ENCODE results near the gene SIX3.

SIX3 gene

GRCh38 chr2:44941551-44942234, at the start of gene SIX3:
Gene SIX3, plus strand, starts transcription at chr2:44941702. Its CDS starts 403 bp downstream, at chr2:44942105.
- no peak for DNase-seq (ENCODE audit: low read depth)

- no peak for DNase-seq (ENCODE audit: low read depth)
Measured at GRCh38 chr2:44894058-44894457, 47.4 kb upstream of the SIX3 start.

- DNase-seq (ENCODE audit: low read depth) = no peak
Measured at GRCh38 chr2:44895061-44895460, 46.4 kb upstream of the SIX3 start.

GRCh38 chr2:44897406-44897805, 44.1 kb upstream of the SIX3 start:
- DNase-seq (ENCODE audit: low read depth) = no peak

- DNase-seq (ENCODE audit: low read depth) = no peak
Measured at GRCh38 chr2:44902217-44903137, 39.0 kb upstream of the SIX3 start.

GRCh38 chr2:44904578-44904977, 36.9 kb upstream of the SIX3 start:
- DNase-seq (ENCODE audit: low read depth) = no peak

GRCh38 chr2:44906972-44907371, 34.5 kb upstream of the SIX3 start:
- DNase-seq (ENCODE audit: low read depth) = no peak

GRCh38 chr2:44909831-44910230, 31.7 kb upstream of the SIX3 start:
- no peak for DNase-seq (ENCODE audit: low read depth)

- DNase-seq (ENCODE audit: low read depth) = peak; percentile 81
Measured at GRCh38 chr2:44912660-44913059, 28.8 kb upstream of the SIX3 start.

GRCh38 chr2:44916291-44916690, 25.2 kb upstream of the SIX3 start:
- no peak for DNase-seq (ENCODE audit: low read depth)

GRCh38 chr2:44918095-44918775, 23.3 kb upstream of the SIX3 start:
- DNase-seq (ENCODE audit: low read depth) = peak; percentile 45

- DNase-seq (ENCODE audit: low read depth) = no peak
Measured at GRCh38 chr2:44920751-44921150, 20.8 kb upstream of the SIX3 start.

GRCh38 chr2:44922776-44923175, 18.7 kb upstream of the SIX3 start:
- no peak for DNase-seq (ENCODE audit: low read depth)

- DNase-seq (ENCODE audit: low read depth) = no peak
Measured at GRCh38 chr2:44925561-44926136, 15.9 kb upstream of the SIX3 start.

- DNase-seq (ENCODE audit: low read depth) = no peak
Measured at GRCh38 chr2:44926957-44927356, 14.5 kb upstream of the SIX3 start.

GRCh38 chr2:44927985-44928482, 13.5 kb upstream of the SIX3 start:
- no peak for DNase-seq (ENCODE audit: low read depth)

GRCh38 chr2:44928483-44929158, 12.9 kb upstream of the SIX3 start:
- DNase-seq (ENCODE audit: low read depth) = no peak

- DNase-seq (ENCODE audit: low read depth) = no peak
Measured at GRCh38 chr2:44929159-44929734, 12.3 kb upstream of the SIX3 start.

- DNase-seq (ENCODE audit: low read depth) = no peak
Measured at GRCh38 chr2:44929735-44930273, 11.7 kb upstream of the SIX3 start.

GRCh38 chr2:44930274-44931197, 11.0 kb upstream of the SIX3 start:
- no peak for DNase-seq (ENCODE audit: low read depth)

All from HS-5 (cell line).